Embryonic facial prominence (tissue), 1 donor: ENCODE measurements around the gene PNKP.

Experiments used
- DNase-seq: peaks from one replicate; pipeline ENCODE4 v3.0.0-alpha.2; 2016; ENCODE audit errors: extremely low spot score

Gene PNKP

DNA sequence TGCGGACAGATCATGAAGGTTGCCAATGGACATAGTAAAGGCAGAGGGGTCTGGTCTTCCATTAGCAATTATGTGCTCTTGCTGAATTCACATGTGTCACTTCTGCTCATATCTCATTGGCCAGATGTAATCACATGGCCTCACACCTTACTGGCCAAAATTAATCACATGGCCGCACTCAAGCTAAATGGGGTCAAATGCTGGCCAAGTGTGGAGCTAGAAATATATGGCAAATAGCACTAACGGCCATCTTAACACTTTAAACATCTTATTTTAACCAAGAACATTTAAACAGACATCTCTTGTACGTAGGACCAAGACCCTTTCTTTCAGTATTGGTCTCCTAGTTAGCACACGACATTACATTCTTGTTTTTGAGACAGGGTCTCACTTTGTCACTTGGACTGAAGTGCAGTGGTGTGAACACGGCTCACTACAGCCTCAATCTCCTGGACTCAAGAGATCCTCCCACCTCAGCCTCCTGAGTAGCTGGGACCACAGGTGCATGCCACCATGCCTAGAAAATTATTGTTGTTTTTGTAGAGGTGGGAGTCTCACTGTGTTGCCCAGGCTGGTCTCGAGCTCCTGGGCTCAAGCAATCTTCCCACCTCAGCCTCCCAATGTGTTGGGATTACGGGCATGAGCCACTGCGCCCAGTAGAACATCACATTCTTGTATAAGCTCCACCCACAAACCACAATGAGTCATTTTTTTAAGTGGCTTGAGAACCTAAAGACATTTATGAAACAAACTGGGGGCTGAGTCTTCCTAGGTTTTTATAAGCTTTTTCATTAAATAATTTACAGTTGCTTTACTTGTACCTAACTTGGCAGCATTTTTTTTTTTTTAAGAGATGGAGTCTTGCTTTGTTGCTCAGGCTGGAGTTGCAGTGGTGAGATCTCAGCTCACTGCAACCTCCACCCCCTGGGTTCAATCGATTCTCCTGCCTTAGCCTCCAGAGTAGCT, 19.4 kb downstream of the PNKP start:
- no peak for DNase-seq

DNA sequence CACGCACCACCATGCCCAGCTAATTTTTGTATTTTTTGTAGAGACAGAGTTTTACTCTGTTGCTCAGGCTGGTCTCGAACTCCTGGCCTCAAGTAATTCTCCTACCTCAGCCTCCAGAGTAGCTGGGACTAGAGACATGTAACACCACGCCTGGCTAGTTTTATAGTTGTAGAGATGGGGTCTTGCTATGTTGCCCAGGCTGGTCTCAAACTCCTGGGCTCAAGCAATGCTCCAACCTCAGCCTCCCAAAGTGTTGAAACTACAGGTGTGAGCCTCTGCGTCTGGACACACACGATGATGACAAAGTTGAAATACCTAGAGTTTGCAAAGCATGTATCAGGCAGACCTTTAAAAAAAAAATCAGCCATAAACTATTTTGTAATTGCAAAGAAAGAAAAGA, 21.0 kb downstream of the PNKP start:
- no peak for DNase-seq

DNA sequence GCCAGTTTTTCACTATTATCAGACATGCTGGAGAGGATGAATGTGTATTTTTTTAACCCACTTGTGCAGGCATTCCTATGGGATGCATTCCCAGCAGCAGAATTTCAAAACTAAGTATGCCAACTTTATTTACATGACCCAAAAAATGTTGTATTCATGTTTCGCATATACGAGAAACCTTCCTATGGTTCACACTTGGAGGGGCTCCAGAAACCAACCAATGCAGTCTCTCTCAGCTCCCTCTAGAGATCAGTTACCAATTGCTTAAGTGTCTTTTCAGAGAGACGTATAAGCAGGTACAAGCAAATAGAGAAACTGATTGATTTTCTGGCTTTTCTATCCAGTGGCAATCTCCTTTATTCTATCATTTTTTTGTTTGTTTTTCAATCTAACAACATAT, 22.0 kb downstream of the PNKP start:
- no peak for DNase-seq

DNA sequence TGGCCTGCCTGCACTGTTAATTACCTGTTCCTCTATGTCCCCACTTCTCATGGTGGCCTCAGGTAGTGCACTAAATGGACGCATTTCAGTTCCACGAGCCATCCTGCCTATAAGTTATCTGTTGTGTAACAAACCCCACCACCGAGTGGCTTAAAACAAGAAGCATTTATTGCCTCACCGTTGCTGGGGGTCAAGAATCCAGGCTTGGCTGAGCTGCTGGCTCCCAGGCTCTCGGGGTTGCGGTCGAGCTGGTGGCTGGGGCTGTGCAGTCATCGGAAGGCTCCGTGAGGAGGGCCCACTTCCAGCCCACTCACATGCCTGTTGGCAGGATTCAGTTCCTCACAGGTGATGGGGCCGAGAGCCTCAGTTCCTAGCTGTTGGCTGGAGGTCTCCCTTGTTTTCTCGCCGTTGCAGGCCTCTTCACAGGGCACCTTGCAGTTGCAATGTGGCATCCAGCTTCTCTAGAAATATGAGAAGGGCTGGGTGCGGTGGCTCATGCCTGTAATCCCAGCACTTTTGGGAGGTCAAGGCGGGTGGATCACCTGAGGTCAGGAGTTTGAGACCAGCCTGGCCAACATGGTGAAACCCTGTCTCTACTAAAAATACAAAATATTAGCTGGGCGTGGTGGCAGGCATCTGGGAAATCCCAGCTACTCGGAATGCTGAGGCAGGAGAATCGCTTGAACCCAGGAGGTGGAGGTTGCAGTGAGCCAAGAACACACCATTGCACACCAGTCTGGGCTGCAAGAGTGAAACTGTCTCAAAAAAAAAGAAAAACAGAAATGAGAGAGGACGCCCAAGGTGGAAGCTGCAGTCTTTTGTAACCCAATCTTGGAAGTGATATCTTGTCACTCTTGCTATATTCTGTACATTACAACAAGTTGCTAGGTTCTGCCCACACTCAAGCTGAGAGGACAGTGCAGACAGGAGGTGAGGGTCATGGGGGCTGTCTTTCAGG, 23.0 kb downstream of the PNKP start:
- no peak for DNase-seq

DNA sequence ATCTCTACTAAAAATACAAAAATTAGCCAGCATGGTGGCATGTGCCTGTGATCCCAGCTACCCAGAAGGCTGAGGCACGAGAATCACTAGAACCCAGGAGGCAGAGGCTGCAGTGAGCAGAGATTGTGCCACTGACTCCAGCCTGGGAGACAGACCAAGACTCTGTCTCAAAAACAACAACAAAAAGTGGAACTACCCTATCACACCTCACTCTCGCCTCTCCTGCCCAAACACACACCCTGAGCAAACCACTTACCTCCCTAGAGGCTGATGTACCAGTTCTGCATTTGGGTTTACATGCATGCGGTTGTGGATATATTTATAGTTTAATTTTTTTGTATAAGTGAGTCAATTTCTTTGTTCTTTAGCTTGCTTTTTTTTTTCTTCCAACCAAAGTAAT, 24.1 kb downstream of the PNKP start:
- no peak for DNase-seq

DNA sequence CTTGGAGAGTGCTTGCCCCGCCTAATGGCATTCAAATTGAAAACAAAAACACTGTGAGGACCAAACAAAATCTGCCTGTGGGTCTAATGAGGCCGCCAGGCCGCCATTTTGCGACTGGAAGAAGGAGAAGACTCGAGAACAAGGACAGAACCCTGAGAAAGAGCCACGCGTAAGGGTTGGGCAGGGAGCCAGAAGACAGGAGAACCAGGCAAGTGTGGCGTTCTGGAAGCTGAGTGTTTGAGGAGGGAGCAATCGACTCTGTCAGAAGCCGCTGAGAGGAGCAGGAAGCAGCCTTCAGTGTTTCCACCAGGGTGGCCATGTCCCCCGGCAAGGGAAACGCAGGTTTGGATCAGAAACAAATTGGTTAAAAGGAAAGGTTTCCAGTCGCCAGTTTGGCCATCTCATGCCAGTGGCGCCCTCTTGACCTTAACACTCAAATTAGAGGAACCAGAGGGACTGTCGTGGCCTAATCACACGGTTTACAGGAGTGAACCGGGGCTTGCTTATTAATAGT, 26.6 kb downstream of the PNKP start:
- DNase-seq, result no peak

DNA sequence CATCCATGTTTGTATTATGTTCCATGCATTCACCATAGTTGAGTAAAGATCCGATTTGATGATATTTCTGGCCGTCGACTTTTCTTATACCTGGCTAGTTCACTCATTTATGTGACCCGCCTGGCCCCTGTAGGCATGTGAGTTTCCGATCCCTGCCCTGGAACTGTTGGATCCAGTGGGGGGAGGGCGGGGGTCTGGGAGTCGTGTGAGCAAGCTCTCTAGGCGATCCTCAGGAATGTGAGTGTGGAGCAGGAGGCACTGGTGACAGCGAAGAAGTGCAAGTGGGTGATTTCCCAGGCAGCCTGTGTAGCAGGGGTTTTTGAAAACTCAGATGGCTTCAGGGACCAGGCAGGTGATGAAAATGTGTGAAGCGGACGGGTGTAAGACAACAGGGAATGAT, 27.1 kb downstream of the PNKP start:
- DNase-seq, result no peak

DNA sequence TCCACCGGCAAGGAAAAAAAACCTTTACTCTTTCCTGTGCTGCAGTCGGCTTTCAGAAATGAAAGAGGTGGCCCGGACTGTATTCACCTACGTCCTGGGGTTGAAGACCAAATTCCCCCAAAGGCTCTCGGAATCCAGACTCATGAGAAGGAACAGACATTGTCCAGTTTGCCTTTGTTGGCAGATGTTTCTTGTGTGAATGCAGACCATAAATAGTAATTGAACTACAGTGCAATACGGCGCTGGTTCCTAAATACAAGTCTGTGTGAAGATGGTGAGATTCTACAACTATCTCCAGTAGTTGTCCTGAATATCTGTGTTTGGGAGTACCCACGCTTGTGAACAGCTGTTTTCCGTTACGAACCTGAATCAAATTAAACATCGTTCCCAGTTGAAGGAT, 27.7 kb downstream of the PNKP start:
- no peak for DNase-seq

DNA sequence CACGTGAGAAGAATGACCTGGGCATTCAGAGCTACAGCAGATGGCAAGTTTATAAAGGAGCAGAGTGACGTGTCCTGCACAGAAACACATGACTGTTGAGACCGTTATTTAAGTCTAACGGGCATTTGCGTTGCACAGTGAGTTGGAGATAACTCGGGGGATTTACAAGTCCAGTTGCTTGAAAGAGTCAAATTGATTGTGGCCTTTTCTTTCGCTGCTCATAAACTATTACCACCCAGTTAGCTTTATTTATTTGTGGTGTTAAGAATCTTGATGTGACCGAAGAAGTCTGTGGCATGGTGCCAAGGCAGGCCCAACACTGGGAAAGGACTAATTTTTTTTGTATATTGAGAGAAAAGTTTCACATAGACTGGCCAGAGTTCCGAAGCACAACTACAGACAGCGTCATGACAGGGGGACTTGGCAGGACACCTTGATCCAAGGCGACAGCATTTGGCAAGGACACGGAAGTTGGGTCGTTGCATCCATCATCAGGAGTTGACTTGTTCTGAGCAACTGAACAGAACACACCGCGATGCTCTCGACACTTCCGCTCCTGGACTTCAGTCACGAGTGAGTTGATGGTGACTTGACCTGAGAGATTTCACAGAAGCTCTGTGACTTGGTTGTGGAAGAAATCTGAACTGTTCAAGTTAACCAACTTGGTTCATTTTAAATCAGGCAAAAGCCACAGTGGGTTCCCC, 28.3 kb downstream of the PNKP start:
- no peak for DNase-seq

DNA sequence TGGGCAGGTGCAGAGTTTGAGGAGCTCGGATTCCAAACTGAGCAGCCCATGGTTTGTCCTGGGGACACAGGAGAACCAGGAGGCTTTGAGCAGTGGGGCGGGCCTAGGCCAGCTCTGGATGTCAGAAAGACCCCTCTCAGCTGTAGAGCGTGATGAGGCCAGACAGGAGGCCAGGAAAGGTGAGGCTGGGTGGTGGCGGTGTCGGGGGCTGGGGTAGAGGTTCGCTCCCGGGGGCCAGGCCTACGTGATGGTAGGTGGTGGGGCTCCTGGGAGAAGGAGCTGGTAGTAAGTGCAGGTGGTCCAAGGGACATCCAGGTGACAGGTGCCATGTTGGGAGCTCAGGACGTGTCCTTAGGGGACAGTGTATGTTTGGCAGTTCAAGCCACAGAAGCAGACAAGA, 30.0 kb downstream of the PNKP start:
- DNase-seq, result no peak

DNA sequence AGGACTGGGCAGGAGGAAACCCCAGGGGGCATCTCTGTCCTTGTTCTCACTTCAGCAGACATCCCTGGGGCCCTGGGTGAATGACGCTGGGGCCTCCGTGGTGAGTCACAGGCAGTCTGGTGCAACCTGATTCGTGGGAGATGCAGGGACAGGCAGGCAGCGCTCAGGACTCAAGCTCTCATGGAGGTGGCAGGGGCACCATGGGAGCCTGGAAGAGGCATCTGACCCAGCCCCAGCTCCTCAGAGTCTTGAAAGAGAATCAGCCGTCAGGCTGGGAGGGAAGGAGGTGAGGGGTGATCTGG, 30.4 kb downstream of the PNKP start:
- no peak for DNase-seq

DNA sequence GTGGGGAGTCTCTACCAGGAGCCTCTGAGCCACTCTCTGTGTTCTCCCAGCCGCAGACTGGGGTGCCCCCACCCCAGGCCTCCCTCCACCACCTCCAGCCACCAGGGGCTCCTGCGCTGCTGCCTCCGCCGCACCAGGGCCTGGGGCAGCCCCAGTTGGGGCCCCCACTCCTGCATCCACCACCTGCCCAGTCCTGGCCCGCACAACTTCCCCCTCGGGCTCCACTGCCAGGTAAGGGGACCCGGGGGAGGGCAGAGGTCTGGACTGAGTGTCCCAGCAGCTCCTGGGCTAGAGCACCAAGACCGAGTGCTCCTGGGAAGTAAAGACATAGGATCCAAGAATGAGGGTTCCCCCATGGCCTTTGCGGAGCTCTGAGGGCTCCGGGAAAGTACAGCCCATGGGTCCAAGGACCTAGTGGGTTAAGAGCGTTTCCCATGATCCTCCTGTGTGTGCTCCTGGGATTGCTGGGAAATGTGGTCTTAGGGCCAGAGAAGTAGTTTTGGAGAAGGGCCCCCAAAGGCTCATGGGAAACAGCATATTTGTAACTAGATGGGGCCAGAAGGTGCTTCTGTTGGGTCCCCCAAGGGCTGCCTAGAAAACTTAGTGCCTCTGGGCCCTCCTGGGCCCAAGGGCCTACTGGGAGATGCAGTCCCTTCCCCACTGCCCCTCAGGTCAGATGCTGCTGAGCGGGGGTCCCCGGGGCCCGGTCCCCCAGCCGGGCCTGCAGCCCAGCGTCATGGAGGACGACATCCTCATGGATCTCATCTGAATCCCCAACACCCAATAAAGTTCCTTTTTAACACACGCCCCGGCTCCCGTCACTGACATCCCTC, 31.0 kb downstream of the PNKP start:
- no peak for DNase-seq

DNA sequence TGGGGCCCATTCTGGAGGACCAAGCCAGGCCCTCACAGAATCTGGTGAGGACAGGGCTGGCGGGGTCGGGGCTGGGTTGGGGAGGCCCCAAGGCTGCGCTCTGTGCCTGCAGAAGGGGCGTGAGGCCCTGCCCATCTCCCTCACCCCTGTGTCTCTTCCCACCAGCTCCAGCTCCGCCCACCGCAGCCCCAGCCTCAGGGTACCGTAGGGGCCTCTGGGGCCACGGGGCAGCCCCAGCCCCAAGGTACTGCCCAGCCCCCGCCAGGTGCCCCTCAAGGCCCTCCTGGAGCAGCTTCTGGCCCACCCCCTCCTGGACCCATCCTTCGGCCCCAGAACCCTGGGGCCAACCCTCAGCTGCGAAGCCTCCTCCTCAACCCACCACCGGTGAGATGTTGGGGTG, 31.8 kb downstream of the PNKP start:
- no peak for DNase-seq

DNA sequence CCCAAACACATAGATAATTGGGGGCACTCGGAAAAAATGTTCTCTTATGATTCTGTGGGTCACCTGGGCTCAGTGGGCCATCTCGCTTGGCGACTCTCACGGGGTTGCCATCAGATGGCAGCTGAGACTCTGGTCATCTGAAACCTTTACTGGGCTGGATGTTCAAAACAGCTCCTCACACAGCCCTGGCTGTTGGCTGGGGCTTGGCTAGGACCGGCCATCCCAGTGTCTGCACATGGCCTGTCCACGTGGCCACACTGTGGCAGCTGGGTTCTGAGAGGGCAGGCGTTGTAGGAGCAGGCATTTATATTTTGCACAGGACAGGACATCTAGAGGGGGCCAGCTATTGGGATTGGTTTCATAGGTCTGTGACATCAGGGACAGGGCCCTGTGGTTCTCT, 33.8 kb downstream of the PNKP start:
- no peak for DNase-seq

DNA sequence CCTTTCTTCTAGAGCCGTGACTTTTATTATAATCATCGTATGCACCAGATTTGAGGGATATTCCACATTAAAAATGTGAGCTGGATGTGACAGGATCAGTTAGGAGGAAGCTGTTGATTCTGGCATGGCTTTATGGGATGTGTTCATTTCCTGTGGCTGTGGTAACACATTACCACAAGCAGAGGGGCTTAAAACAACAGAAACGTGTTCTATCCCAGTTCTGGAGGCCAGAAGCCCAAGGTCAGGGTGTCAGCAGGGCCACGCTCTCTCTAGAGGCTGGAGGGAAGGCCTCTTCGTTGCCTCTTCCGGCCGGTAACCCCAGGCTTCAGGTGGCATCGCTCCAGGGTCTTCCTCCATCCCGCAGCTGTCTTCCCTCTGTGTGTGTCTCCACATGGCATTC, 34.8 kb downstream of the PNKP start:
- no peak for DNase-seq

DNA sequence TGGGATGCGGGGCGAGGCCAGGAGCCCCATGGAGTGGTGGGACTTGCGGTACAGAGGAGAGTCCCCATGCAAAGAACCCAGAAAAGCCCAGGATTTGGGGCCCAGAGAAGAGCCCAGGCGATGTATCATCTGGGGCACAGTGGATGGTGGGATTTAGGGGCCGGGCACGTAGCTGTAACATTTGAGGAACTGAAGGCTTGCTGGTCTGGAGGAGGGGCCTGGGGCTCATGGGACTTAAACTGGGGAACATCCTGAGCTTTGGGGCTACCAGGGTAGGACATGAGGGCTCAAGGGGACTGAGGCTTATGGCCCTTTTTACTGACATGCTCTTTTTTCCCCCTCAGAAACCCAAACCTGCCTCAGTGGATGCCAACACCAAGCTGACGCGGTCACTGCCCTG, 35.8 kb downstream of the PNKP start:
- no peak for DNase-seq

DNA sequence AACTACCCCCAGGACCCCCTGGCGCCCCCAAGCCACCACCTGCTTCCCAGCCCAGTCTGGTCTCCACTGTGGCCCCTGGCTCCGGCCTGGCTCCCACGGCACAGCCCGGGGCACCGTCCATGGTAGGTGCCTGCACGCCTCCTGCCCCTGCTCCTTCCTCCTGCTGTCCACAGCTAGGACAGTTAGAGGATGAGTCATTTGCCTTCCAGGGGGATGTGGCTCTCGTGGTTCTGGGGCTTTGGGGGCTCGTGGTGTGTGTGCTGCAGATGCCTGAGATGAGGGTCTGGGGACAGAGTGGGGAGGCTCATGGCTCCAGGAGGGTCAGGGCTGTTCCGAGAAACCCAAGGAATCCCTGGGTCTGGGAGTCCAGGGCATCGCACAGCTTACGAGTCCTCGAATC, 36.6 kb downstream of the PNKP start:
- no peak for DNase-seq

DNA sequence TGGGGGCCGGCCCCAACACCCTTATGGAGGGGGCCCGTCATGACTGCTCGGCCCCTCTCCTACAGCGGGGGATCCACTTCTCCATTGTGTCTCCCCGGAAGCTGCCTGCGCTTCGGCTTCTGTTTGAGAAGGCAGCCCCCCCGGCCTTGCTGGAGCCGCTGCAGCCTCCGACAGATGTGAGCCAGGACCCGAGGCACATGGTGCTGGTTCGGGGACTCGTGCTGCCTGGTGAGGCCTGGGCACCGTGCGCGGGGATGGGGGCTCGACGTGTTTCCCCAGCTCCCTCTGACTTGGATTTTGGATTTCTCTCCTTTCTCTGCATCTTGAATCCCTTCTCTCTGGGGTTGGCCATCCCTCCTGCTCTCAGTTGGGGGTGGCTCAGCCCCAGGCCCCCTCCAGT, 37.7 kb downstream of the PNKP start:
- DNase-seq, result no peak

DNA sequence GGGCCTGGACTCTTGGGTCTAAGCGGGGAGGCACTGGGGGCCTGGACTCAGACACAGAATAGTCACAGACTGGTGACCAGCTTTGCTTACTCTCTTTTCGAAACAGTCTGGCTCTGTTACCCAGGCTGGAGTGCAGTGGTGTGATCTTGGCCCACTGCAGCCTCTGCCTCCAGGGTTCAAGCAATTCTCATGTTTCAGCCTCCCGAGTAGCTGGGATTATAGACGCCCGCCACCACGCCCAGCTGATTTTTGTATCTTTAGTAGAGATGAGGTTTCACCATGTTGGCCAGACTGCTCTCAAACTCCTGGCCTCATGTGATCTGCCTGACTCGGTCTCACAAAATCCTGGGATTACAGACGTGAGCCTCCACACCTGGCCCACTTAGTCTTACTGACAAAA, 38.2 kb downstream of the PNKP start:
- DNase-seq, result no peak

DNA sequence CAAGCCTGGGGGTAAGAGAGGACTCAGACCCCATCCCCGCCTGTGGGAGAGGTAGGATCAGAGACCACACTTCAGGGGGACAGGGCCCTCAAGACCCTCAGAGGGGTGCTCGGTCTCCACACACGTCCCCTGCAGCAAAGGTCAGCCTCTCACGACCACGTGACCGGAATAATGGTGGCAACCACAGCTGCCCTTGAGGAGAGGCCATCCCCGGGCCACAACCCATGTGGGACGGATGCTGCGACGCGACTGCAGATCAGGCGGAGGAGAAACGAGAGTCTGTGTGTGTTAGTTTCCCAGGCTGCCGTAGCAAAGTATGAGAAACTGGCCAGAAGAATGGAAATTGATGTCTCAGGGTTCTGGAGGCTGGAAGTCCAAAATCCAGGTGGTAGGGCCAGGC, 40.3 kb downstream of the PNKP start:
- no peak for DNase-seq

DNA sequence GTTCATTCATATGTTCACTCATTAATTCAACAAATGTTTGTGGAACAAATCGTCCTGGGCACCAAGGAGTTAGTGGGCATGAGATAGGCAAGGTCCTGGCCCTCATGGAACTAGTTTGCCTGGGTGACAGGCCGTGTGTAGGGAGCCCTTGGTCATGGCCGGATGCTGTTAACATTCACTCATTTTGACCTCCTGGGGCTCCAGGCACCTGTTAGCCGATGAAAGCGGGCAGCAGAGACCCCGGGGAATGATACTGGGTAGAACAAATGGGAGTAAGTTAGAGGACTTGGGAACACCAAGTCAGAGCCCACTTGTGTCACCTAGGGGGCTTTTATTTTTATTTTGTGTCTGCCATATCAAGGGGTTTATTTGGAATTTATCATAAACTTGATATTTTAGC, 42.7 kb downstream of the PNKP start:
- DNase-seq, result no peak
